Suprapubic skin (tissue), 4 donors: ENCODE measurements around the gene CALCOCO1.

Source experiments
- POLR2A ChIP-seq, 2 donors: fragments of 450-650 bp; IDR thresholded peaks; one replicate each; pipeline ENCODE4 v1.6.1; 2017; ENCODE audit warnings: antibody characterized with exemption in 2 of 2, mild to moderate bottlenecking in 2 of 2, moderate library complexity in 2 of 2
- POLR2AphosphoS5 ChIP-seq, 3 donors: sonication (generic); formaldehyde crosslinking; IDR thresholded peaks; one replicate each; pipeline ENCODE4 v1.6.1; 2017; ENCODE audit warnings: antibody characterized with exemption in 3 of 3
- TF ChIP-seq, protein P1 (sequence below), 2 donors: fragments of 200-600 bp in 1 of 2; fragments of 450-650 bp in 1 of 2; sonication (generic) in 1 of 2; IDR thresholded peaks; one replicate each; pipeline ENCODE4 v1.5.1; 2016 to 2019; ENCODE audit warnings: antibody characterized with exemption in 2 of 2, mild to moderate bottlenecking in 1 of 2, moderate library complexity in 1 of 2

DNA sequence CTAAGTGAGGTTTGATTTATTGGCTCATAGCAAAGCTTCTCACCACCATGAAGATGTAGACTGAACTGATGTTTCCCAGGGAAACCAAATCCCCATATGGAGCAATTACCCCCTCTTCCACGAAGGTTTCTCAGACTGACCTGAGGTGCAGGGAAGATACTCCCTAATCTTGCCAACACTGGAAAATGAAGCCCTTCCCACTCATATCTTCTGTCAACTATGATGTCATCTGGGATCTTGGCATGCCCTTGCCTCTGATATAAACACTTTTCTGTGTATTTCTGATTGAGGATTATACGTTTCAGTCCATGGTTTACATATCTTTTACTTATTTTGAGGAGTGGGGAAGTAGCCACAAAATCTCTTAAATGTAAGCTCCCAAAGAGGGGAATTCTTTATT lies 38.6 kb upstream of the CALCOCO1 start:
- TF ChIP-seq POLR2AphosphoS5 (IDR thresholded peaks at IDR 0.05), result no peak
- TF ChIP-seq, protein P1, sequence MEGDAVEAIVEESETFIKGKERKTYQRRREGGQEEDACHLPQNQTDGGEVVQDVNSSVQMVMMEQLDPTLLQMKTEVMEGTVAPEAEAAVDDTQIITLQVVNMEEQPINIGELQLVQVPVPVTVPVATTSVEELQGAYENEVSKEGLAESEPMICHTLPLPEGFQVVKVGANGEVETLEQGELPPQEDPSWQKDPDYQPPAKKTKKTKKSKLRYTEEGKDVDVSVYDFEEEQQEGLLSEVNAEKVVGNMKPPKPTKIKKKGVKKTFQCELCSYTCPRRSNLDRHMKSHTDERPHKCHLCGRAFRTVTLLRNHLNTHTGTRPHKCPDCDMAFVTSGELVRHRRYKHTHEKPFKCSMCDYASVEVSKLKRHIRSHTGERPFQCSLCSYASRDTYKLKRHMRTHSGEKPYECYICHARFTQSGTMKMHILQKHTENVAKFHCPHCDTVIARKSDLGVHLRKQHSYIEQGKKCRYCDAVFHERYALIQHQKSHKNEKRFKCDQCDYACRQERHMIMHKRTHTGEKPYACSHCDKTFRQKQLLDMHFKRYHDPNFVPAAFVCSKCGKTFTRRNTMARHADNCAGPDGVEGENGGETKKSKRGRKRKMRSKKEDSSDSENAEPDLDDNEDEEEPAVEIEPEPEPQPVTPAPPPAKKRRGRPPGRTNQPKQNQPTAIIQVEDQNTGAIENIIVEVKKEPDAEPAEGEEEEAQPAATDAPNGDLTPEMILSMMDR (IDR thresholded peaks at IDR 0.05), result no peak
- no peak for TF ChIP-seq POLR2A (IDR thresholded peaks at IDR 0.05)
